OCI-LY7 (cell line): ENCODE measurements around the gene CCDC117. TPM values are rescaled to one million over a fixed set of nuclear protein-coding genes. Genes with fewer than 3 reads are reported as not detected.

Experiments
- BruUV-seq: library from RNA; stranded (reverse); fragments of 400-500 nt; replicated peaks from 2 replicates; lab custom pipeline; 2021; lab: Mats Ljungman, UMichigan
- CTCF ChIA-PET: fragments of 300-600 bp; sonication (Branson Sonifier 250); formaldehyde crosslinking; loops from one replicate; lab custom pipeline; 2022; ENCODE audit warnings: antibody characterized with exemption; ENCODE audit not compliant: unreplicated experiment; lab: Charles Lee
- POLR2A ChIA-PET: fragments of 300-600 bp; sonication (Branson Sonifier 250); formaldehyde crosslinking; loops from one replicate; lab custom pipeline; 2022; ENCODE audit warnings: antibody characterized with exemption; lab: Charles Lee
- DNase-seq: peaks from one replicate; pipeline ENCODE4 v3.0.0-alpha.2; 2015; ENCODE audit warnings: low spot score
- H2AFZ ChIP-seq: fragments of 200-600 bp; sonication (generic), shearing (Covaris generic); 2 replicates; pipeline ENCODE4 v1.6.1; 2014; ENCODE audit warnings: mild to moderate bottlenecking, antibody characterized with exemption, low read length, moderate library complexity
- H3K27ac ChIP-seq: fragments of 200-600 bp; sonication (generic); 2 replicates; pipeline ENCODE4 v1.5.1; 2014; ENCODE audit warnings: mixed run types, low read depth, mild to moderate bottlenecking, moderate library complexity, low read length, inconsistent platforms; ENCODE audit not compliant: poor library complexity, severe bottlenecking
- H3K36me3 ChIP-seq: fragments of 200-600 bp; sonication (generic); 2 replicates; pipeline ENCODE4 v1.6.1; 2014; ENCODE audit warnings: mild to moderate bottlenecking, antibody characterized with exemption, low read length, moderate library complexity, mixed read lengths; ENCODE audit not compliant: insufficient read depth
- H3K4me1 ChIP-seq: fragments of 200-600 bp; sonication (generic); 2 replicates; pipeline ENCODE4 v1.5.1; 2014; ENCODE audit warnings: mild to moderate bottlenecking, low read length; ENCODE audit not compliant: insufficient read depth, poor library complexity, severe bottlenecking
- H3K4me2 ChIP-seq: fragments of 200-600 bp; sonication (generic); 2 replicates; pipeline ENCODE4 v1.6.1; 2014; ENCODE audit warnings: mild to moderate bottlenecking, low read length
- H3K4me3 ChIP-seq: fragments of 200-600 bp; sonication (generic); 2 replicates; pipeline ENCODE4 v1.5.1; 2014; ENCODE audit warnings: mild to moderate bottlenecking, low read depth, low read length; ENCODE audit not compliant: poor library complexity, severe bottlenecking
- H3K79me2 ChIP-seq: fragments of 200-600 bp; sonication (generic); 2 replicates; pipeline ENCODE4 v1.6.1; 2016; ENCODE audit warnings: low read depth, mild to moderate bottlenecking, low read length, moderate library complexity, mixed read lengths; ENCODE audit not compliant: insufficient read depth
- H3K9me2 ChIP-seq: fragments of 200-600 bp; sonication (generic); 2 replicates; pipeline ENCODE4 v1.6.1; 2016; ENCODE audit warnings: mild to moderate bottlenecking, low read length, mixed read lengths; ENCODE audit not compliant: insufficient read depth
- H3K9me3 ChIP-seq: fragments of 200-600 bp; sonication (generic); 2 replicates; pipeline ENCODE4 v1.6.1; 2014; ENCODE audit warnings: mild to moderate bottlenecking, mixed run types, low read length, mixed read lengths
- H4K20me1 ChIP-seq: fragments of 200-600 bp; sonication (generic); 2 replicates; pipeline ENCODE4 v1.6.1; 2014; ENCODE audit warnings: mild to moderate bottlenecking, antibody characterized with exemption, low read length, moderate library complexity, mixed read lengths; ENCODE audit not compliant: insufficient read depth
- EZH2phosphoT487 ChIP-seq: fragments of 200-600 bp; sonication (generic); IDR thresholded peaks from 2 replicates; pipeline ENCODE4 v1.6.1; 2018; ENCODE audit warnings: low read depth, borderline replicate concordance, mild to moderate bottlenecking, mixed run types, antibody characterized with exemption, low read length, moderate library complexity, mixed read lengths
- intact Hi-C: fragments of 100-400 bp; cut with micrococcal nuclease; formaldehyde crosslinking; loops from one replicate; pipeline ENCODE4 v1.10.0; 2022; ENCODE audit not compliant: unreplicated experiment
- total RNA-seq, 2 experiments: library from RNA; depleted of rRNA in 1 of 2; stranded (reverse); fragments of >200 nt in 1 of 2; shearing (Covaris generic) in 1 of 2; gene quantifications; 2 replicates each; pipeline ENCODE4 v1.2.3, GENCODE V29; 2014 to 2022
- TF ChIP-seq, protein P1 (sequence below): fragments of 200-600 bp; sonication (generic); conservative IDR thresholded peaks from 2 replicates; pipeline ENCODE4 v1.5.1; 2014; ENCODE audit warnings: mild to moderate bottlenecking, antibody characterized with exemption, low read length, moderate library complexity, mixed read lengths

Gene CCDC117
- total RNA-seq, 2 experiments from 2014 or later = 21.4 to 34.1 TPM

DNA sequence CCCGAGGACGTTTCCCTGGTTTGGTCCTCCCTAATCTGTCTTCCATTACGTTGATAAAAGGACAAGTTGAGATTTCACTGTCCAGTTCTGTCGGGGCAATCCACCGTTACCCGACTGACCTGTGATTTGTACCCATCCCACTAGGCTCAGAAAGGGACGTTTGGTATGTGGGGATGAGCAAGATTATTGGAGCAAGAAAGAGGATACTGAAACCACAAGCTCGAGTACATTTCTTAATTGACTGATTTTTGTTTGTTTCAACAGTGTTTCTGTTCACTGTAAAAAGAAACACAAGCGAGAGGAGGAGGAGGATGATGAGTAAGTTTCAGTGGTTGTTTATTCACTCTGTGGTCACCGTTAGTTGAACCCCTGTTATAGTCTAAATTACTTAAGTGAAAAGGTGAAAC lies 969 bp downstream of the CCDC117 start:
- ChIA-PET CTCF (no interaction called here), POLR2A (no interaction called here)
- H2AFZ ChIP-seq = peak overlapping the region; percentile 23; the same call in 1 of the 2 replicates
- H3K4me1 ChIP-seq = peaks cover 5% of the 10 kb centered on the region
- DNase-seq = no peak
- TF ChIP-seq EZH2phosphoT487 = no peak
- TF ChIP-seq, protein P1, sequence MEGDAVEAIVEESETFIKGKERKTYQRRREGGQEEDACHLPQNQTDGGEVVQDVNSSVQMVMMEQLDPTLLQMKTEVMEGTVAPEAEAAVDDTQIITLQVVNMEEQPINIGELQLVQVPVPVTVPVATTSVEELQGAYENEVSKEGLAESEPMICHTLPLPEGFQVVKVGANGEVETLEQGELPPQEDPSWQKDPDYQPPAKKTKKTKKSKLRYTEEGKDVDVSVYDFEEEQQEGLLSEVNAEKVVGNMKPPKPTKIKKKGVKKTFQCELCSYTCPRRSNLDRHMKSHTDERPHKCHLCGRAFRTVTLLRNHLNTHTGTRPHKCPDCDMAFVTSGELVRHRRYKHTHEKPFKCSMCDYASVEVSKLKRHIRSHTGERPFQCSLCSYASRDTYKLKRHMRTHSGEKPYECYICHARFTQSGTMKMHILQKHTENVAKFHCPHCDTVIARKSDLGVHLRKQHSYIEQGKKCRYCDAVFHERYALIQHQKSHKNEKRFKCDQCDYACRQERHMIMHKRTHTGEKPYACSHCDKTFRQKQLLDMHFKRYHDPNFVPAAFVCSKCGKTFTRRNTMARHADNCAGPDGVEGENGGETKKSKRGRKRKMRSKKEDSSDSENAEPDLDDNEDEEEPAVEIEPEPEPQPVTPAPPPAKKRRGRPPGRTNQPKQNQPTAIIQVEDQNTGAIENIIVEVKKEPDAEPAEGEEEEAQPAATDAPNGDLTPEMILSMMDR = no peak
- H3K36me3 ChIP-seq = peaks cover 42% of the 10 kb centered on the region
- peak overlapping the region; percentile 90 for H3K4me3 ChIP-seq
- no peaks in the 10 kb centered on the region for H3K9me2 ChIP-seq
- TSS peak; percentile 78 for BruUV-seq
- peaks cover 5% of the 10 kb centered on the region; the same call in 1 of the 2 replicates for H3K9me3 ChIP-seq
- peak overlapping the region; percentile 98 for H3K4me2 ChIP-seq
- intact Hi-C loops = loop anchor here (10.0 kb wide), 1 partner anchor 51 kb away; no protein-coding TSS in a partner anchor
- H3K79me2 ChIP-seq = peaks cover 18% of the 10 kb centered on the region; the same call in 1 of the 2 replicates
- H4K20me1 ChIP-seq = 0 out of 2 replicates have a peak, but pooled peaks cover 6% of the 10 kb centered on the region
- peak overlapping the region; percentile 38 for H3K27ac ChIP-seq

DNA sequence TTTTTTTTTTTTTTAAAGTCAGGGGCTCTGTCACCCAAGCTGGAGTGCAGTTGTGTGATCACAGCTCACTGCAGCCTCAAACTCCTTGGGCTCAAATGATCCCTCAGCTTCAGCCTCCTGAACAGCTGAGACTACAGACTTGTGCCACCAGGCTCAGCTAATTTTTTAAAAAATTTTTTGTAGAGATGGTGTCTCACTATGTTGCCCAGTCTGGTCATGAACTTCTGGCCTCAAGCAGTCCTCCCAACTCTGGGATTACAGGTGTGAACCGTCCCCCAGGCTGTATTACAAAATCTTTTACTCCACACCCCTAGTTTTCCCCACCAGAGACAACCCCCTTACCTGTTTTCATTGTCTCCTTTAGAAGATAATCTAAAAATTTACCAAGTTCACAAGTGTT lies 1.9 kb downstream of the CCDC117 start:
- ChIA-PET POLR2A (interaction anchor here (0.6 kb wide), 1 partner anchor 13 kb away, joined by 4 read pairs; no protein-coding TSS in a partner anchor), CTCF (no interaction called here)
- H3K9me3 ChIP-seq = no peaks in the 10 kb centered on the region
- DNase-seq = no peak
- no peak for TF ChIP-seq EZH2phosphoT487
- TF ChIP-seq, protein P1 = no peak
- peaks cover 18% of the 10 kb centered on the region; the same call in 1 of the 2 replicates for H3K79me2 ChIP-seq
- 0 out of 2 replicates have a peak, but pooled peaks cover 6% of the 10 kb centered on the region for H4K20me1 ChIP-seq
- no peaks in the 10 kb centered on the region for H3K9me2 ChIP-seq
- no peak overlapping the region for H3K4me3 ChIP-seq
- H3K36me3 ChIP-seq = peaks cover 47% of the 10 kb centered on the region
- no peak overlapping the region for H3K27ac ChIP-seq
- intact Hi-C loops = loop anchor here (10.0 kb wide), 1 partner anchor 50 kb away; no protein-coding TSS in a partner anchor
- H3K4me1 ChIP-seq = peaks cover 5% of the 10 kb centered on the region
- no TSS peak for BruUV-seq
- H2AFZ ChIP-seq = no peak overlapping the region
- no peak overlapping the region for H3K4me2 ChIP-seq

DNA sequence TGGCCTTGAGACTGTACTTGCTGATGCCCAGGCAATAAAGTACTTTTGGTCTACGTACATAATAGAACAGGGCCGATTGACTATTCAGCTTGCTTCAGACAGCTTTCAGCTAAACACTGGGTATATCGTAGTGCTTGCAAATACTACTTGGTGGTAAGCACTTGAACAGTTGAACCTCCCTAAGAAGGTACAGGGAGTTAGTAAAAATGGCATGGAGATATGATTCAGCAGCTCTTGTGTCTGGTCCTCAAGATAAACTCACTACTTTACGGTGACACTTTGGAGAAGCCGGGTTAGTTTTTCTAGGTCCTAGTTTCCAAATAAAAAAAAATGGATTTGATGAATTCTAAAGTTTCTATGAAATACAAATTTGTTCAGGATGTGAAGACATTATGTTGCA lies 7.3 kb downstream of the CCDC117 start:
- H3K4me1 ChIP-seq = no peaks in the 10 kb centered on the region
- TF ChIP-seq EZH2phosphoT487 = no peak
- TF ChIP-seq, protein P1 = no peak
- peaks cover 92% of the 10 kb centered on the region for H3K36me3 ChIP-seq
- H3K4me2 ChIP-seq = no peak overlapping the region
- intact Hi-C loops = loop anchor here (10.0 kb wide), 1 partner anchor 45 kb away; no protein-coding TSS in a partner anchor
- H3K9me2 ChIP-seq = no peaks in the 10 kb centered on the region
- no peak overlapping the region for H3K4me3 ChIP-seq
- BruUV-seq = no TSS peak
- no peak for DNase-seq
- no peaks in the 10 kb centered on the region for H3K9me3 ChIP-seq
- H2AFZ ChIP-seq = no peak overlapping the region
- POLR2A ChIA-PET = interaction anchor here (0.7 to 1.4 kb wide), 3 partner anchors 11 to 19 kb away, joined by 3 to 5 read pairs (median 3); no protein-coding TSS in a partner anchor
- H3K79me2 ChIP-seq = peaks cover 1% of the 10 kb centered on the region; the same call in 1 of the 2 replicates
- H4K20me1 ChIP-seq = peaks cover 12% of the 10 kb centered on the region
- H3K27ac ChIP-seq = no peak overlapping the region
- CTCF ChIA-PET = no interaction called here
